ENCODE results near the gene PEX7.

GRCh38 chr6:136779682-136780081 lies 42.7 kb upstream of the PEX7 start:
- TF ChIP-seq, protein P1, sequence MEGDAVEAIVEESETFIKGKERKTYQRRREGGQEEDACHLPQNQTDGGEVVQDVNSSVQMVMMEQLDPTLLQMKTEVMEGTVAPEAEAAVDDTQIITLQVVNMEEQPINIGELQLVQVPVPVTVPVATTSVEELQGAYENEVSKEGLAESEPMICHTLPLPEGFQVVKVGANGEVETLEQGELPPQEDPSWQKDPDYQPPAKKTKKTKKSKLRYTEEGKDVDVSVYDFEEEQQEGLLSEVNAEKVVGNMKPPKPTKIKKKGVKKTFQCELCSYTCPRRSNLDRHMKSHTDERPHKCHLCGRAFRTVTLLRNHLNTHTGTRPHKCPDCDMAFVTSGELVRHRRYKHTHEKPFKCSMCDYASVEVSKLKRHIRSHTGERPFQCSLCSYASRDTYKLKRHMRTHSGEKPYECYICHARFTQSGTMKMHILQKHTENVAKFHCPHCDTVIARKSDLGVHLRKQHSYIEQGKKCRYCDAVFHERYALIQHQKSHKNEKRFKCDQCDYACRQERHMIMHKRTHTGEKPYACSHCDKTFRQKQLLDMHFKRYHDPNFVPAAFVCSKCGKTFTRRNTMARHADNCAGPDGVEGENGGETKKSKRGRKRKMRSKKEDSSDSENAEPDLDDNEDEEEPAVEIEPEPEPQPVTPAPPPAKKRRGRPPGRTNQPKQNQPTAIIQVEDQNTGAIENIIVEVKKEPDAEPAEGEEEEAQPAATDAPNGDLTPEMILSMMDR (conservative IDR thresholded peaks at IDR 0.05; ENCODE audit: low read depth in 2 of 2) = no peak
- TF ChIP-seq EZH2 (IDR thresholded peaks at IDR 0.05; ENCODE audit: low read depth, unreplicated experiment) (no peak), ZNF114 (CRISPR knock-in tag; IDR thresholded peaks at IDR 0.05) (no peak), REST (IDR thresholded peaks at IDR 0.05; ENCODE audit: unreplicated experiment) (no peak), EZH2phosphoT487 (IDR thresholded peaks at IDR 0.05; ENCODE audit: unreplicated experiment) (no peak), POLR2AphosphoS5 (IDR thresholded peaks at IDR 0.05; ENCODE audit: low read depth) (no peak), JUNB (IDR thresholded peaks at IDR 0.05; ENCODE audit: unreplicated experiment) (no peak), CREB1 (CRISPR knock-in tag; IDR thresholded peaks at IDR 0.05; ENCODE audit: low read depth) (no peak)
